IMR-90 (cell line): ENCODE data around the gene FERMT2. TPM values are rescaled to one million over a fixed set of nuclear protein-coding genes. Genes with fewer than 3 reads are reported as not detected.
A peak's percentile ranks its signal among the peaks of the same experiment; 100 is the strongest.

Source experiments
- ATAC-seq: fragments of 200-7000 bp; cut with Tn5 transposase; 2 replicates; pipeline ENCODE4 v1.9.1; 2020; ENCODE audit warnings: low read depth, mild to moderate bottlenecking, moderate library complexity
- BruUV-seq: library from RNA; stranded (reverse); fragments of 400-500 nt; replicated peaks from 2 replicates; lab custom pipeline; 2021; lab: Mats Ljungman, UMichigan
- CTCF ChIA-PET: fragments of 300-600 bp; formaldehyde crosslinking; extraction: SDS; loops from one replicate; lab custom pipeline; 2021; ENCODE audit warnings: antibody characterized with exemption; lab: Yijun Ruan, JAX
- POLR2A ChIA-PET: fragments of 300-600 bp; sonication (Branson Sonifier 250); formaldehyde crosslinking; loops from one replicate; lab custom pipeline; 2022; ENCODE audit warnings: antibody characterized with exemption; ENCODE audit not compliant: unreplicated experiment; lab: Charles Lee
- DNase-seq: peaks from one replicate; pipeline ENCODE4 v3.0.0; 2013
- H2AFZ ChIP-seq: replicated peaks from 2 replicates; pipeline ENCODE3; 2013; ENCODE audit warnings: low read length, mild to moderate bottlenecking; ENCODE audit not compliant: poor library complexity
- H2AK5ac ChIP-seq: 2 replicates; pipeline ENCODE4 v1.6.1; 2013; ENCODE audit warnings: low read depth, low read length, inconsistent platforms
- H2AK9ac ChIP-seq: replicated peaks from 2 replicates; pipeline ENCODE3; 2013; ENCODE audit warnings: mild to moderate bottlenecking, low read depth, low read length, moderate library complexity; ENCODE audit not compliant: poor library complexity
- H2BK120ac ChIP-seq: 2 replicates; pipeline ENCODE4 v1.6.1; 2013; ENCODE audit warnings: low read depth, low read length, inconsistent platforms
- H2BK15ac ChIP-seq: 3 replicates; pipeline ENCODE4 v1.6.1; 2013; ENCODE audit warnings: low read depth, low read length, inconsistent platforms
- H2BK20ac ChIP-seq: 2 replicates; pipeline ENCODE4 v1.6.1; 2013; ENCODE audit warnings: low read depth, mild to moderate bottlenecking, inconsistent platforms, low read length, moderate library complexity
- H2BK5ac ChIP-seq: 2 replicates; pipeline ENCODE4 v1.6.1; 2013; ENCODE audit warnings: mild to moderate bottlenecking, low read depth, low read length, inconsistent platforms; ENCODE audit not compliant: poor library complexity, severe bottlenecking
- H3K14ac ChIP-seq: replicated peaks from 2 replicates; pipeline ENCODE4 v1.6.1; 2013; ENCODE audit warnings: low read depth, low read length, inconsistent platforms
- H3K18ac ChIP-seq: 2 replicates; pipeline ENCODE4 v1.6.1; 2013; ENCODE audit warnings: low read depth, low read length, control low read depth
- H3K23ac ChIP-seq: 2 replicates; pipeline ENCODE4 v1.6.1; 2013; ENCODE audit warnings: low read depth, low read length, inconsistent platforms
- H3K27ac ChIP-seq: 2 replicates; pipeline ENCODE4 v1.5.1; 2013; ENCODE audit warnings: mild to moderate bottlenecking, control low read depth, low read length; ENCODE audit not compliant: insufficient read depth
- H3K27me3 ChIP-seq: 2 replicates; pipeline ENCODE4 v1.6.1; 2013; ENCODE audit warnings: low read length; ENCODE audit not compliant: control insufficient read depth, insufficient read depth
- H3K36me3 ChIP-seq: 2 replicates; pipeline ENCODE4 v1.6.1; 2013; ENCODE audit warnings: low read length, mixed read lengths; ENCODE audit not compliant: control insufficient read depth, insufficient read depth
- H3K4ac ChIP-seq: 2 replicates; pipeline ENCODE4 v1.6.1; 2013; ENCODE audit warnings: low read depth, low read length, inconsistent platforms
- H3K4me1 ChIP-seq: 2 replicates; pipeline ENCODE4 v1.6.1; 2013; ENCODE audit warnings: low read length, mixed read lengths; ENCODE audit not compliant: control insufficient read depth, insufficient read depth
- H3K4me2 ChIP-seq: 2 replicates; pipeline ENCODE4 v1.6.1; 2013; ENCODE audit warnings: low read depth, mild to moderate bottlenecking, control low read depth, low read length, moderate library complexity
- H3K4me3 ChIP-seq: 2 replicates; pipeline ENCODE4 v1.5.1; 2013; ENCODE audit warnings: low read depth, mild to moderate bottlenecking, control low read depth, low read length, moderate library complexity; ENCODE audit not compliant: insufficient read depth
- H3K56ac ChIP-seq: 2 replicates; pipeline ENCODE4 v1.6.1; 2013; ENCODE audit warnings: low read length, inconsistent platforms; ENCODE audit not compliant: insufficient read depth; ENCODE audit errors: extremely low read depth
- H3K79me1 ChIP-seq, 2 experiments: 2 replicates each; pipeline ENCODE4 v1.6.1; 2013; ENCODE audit warnings: low read length in 2 of 2, inconsistent platforms in 1 of 2, low read depth in 1 of 2
- H3K9ac ChIP-seq: 2 replicates; pipeline ENCODE4 v1.6.1; 2013; ENCODE audit warnings: low read depth, low read length, control low read depth
- H3K9me1 ChIP-seq: 2 replicates; pipeline ENCODE4 v1.6.1; 2013; ENCODE audit warnings: low read length, inconsistent platforms; ENCODE audit not compliant: insufficient read depth
- H3K9me3 ChIP-seq: 2 replicates; pipeline ENCODE4 v1.6.1; 2013; ENCODE audit warnings: low read length; ENCODE audit not compliant: control insufficient read depth, insufficient read depth
- H4K20me1 ChIP-seq: 2 replicates; pipeline ENCODE4 v1.6.1; 2013; ENCODE audit warnings: low read length, inconsistent platforms; ENCODE audit not compliant: insufficient read depth
- H4K5ac ChIP-seq: 2 replicates; pipeline ENCODE4 v1.6.1; 2013; ENCODE audit warnings: mild to moderate bottlenecking, low read depth, low read length, control low read depth
- H4K8ac ChIP-seq, 2 experiments: 2 replicates each; pipeline ENCODE4 v1.6.1; 2013; ENCODE audit warnings: low read depth in 2 of 2, low read length in 2 of 2, control low read depth in 1 of 2, inconsistent platforms in 1 of 2
- H4K91ac ChIP-seq: 2 replicates; pipeline ENCODE4 v1.6.1; 2013; ENCODE audit warnings: low read depth, low read length, inconsistent platforms; ENCODE audit not compliant: insufficient read depth
- CEBPB ChIP-seq: IDR thresholded peaks from 2 replicates; pipeline ENCODE4 v1.6.1; 2012; ENCODE audit warnings: low read depth, low read length, improper control_type of control experiment
- CTCF ChIP-seq: conservative IDR thresholded peaks from 2 replicates; pipeline ENCODE4 v1.5.1; 2012; ENCODE audit warnings: mild to moderate bottlenecking, low read depth, low read length, improper control_type of control experiment
- ELK1 ChIP-seq: fragments of 150-350 bp; IDR thresholded peaks from 2 replicates; pipeline ENCODE4 v1.6.1; 2016; ENCODE audit warnings: low read depth, mild to moderate bottlenecking, low read length, moderate library complexity, borderline replicate concordance
- MAFK ChIP-seq: IDR thresholded peaks from 2 replicates; pipeline ENCODE4 v1.6.1; 2012; ENCODE audit warnings: low read depth, low read length, improper control_type of control experiment
- MAZ ChIP-seq: IDR thresholded peaks from 2 replicates; pipeline ENCODE4 v1.6.1; 2012; ENCODE audit warnings: low read depth, mild to moderate bottlenecking, low read length, improper control_type of control experiment, moderate library complexity, borderline replicate concordance
- POLR2A ChIP-seq: IDR thresholded peaks from 2 replicates; pipeline ENCODE4 v1.6.1; 2012; ENCODE audit warnings: mild to moderate bottlenecking, low read depth, low read length
- RAD21 ChIP-seq: IDR thresholded peaks from 2 replicates; pipeline ENCODE4 v1.6.1; 2012; ENCODE audit warnings: low read length, improper control_type of control experiment
- RCOR1 ChIP-seq: IDR thresholded peaks from 2 replicates; pipeline ENCODE4 v1.6.1; 2012; ENCODE audit warnings: mild to moderate bottlenecking, low read length, improper control_type of control experiment; ENCODE audit not compliant: insufficient replicate concordance
- RFX5 ChIP-seq: IDR thresholded peaks from 2 replicates; pipeline ENCODE4 v1.8.0; 2012; ENCODE audit warnings: low read depth, mild to moderate bottlenecking, low read length, moderate library complexity
- WGBS, 2 experiments: methylation state at CpG; one replicate each; pipeline versions ENCODE4 v1.1.5 to v1.1.7; 2013; ENCODE audit warnings: missing lambda C conversion rate in 2 of 2; ENCODE audit not compliant: insufficient read length in 1 of 2; ENCODE audit errors: extremely low coverage in 2 of 2; 5-methylcytosine and 5-hydroxymethylcytosine counted together
- dilution Hi-C: fragments of 300-500 bp; cut with HindIII; formaldehyde crosslinking; loops from one replicate; pipeline ENCODE4 v1.14.3; 2018; ENCODE audit warnings: low sequenced_read_pairs; ENCODE audit not compliant: unreplicated experiment
- in situ Hi-C: fragments of 300-500 bp; cut with MboI; formaldehyde crosslinking; loops from 3 replicates; pipeline ENCODE4 v1.14.3; 2019; ENCODE audit warnings: low sequenced_read_pairs, inconsistent platforms, mixed read lengths
- intact Hi-C: fragments of 100-400 bp; cut with micrococcal nuclease; formaldehyde crosslinking; loops from 2 replicates; pipeline ENCODE4 v1.10.0; 2022
- polyA plus RNA-seq, 3 experiments: library from polyadenylated mRNA; depleted of rRNA; stranded (reverse); fragments of >200 nt; gene quantifications; 2 replicates each; pipeline ENCODE4 v1.2.3, GENCODE V29; 2012; ENCODE audit warnings: low replicate concordance in 1 of 3
- total RNA-seq: library from RNA; depleted of rRNA; stranded (reverse); fragments of >200 nt; gene quantifications from 2 replicates; pipeline ENCODE4 v1.2.3, GENCODE V29; 2012

Gene FERMT2
- total and polyA plus RNA-seq, 2 of the 4 experiments (the other 2 are of a cell fraction) = 131 to 217 TPM

GRCh38 chr14:52845081-52845480 is 105.8 kb downstream of the FERMT2 start:
- WGBS, 2 experiments = no CpG with 5 or more reads among the region's 5 CpGs
- no peaks in the 10 kb centered on the region for H3K36me3 ChIP-seq
- POLR2A ChIA-PET = no interaction called here
- no peak overlapping the region for H4K5ac ChIP-seq
- H2BK5ac ChIP-seq = no peak overlapping the region
- H3K27me3 ChIP-seq = no peaks in the 10 kb centered on the region
- peak overlapping the region; percentile 59 for H3K23ac ChIP-seq
- H2BK120ac ChIP-seq = peak overlapping the region; percentile 57; the same call in 1 of the 2 replicates
- no peak overlapping the region for H2BK20ac ChIP-seq
- ATAC-seq (no peak), DNase-seq (no peak)
- H4K91ac ChIP-seq = no peak overlapping the region
- no peak overlapping the region for H3K27ac ChIP-seq
- H3K14ac ChIP-seq = no peak overlapping the region
- no peak overlapping the region for H2AK5ac ChIP-seq
- intact Hi-C loops = no loop called here
- H4K20me1 ChIP-seq = no peaks in the 10 kb centered on the region
- no peak overlapping the region for H3K4ac ChIP-seq
- dilution Hi-C loops = no loop called here
- in situ Hi-C loops = no loop called here
- H3K9ac ChIP-seq = no peak overlapping the region
- no peak overlapping the region for H2BK15ac ChIP-seq
- H3K79me1 ChIP-seq = peaks cover 0 to 4% of the 10 kb centered on the region in 2 experiments; a peak in 1 of 4 replicates
- no peak overlapping the region for H3K4me2 ChIP-seq
- no peak overlapping the region for H2AK9ac ChIP-seq
- peaks cover 10% of the 10 kb centered on the region for H3K9me1 ChIP-seq
- H3K18ac ChIP-seq = no peak overlapping the region
- no peaks in the 10 kb centered on the region for H3K9me3 ChIP-seq
- no peak overlapping the region for H3K4me3 ChIP-seq
- H3K56ac ChIP-seq = no peak overlapping the region
- H4K8ac ChIP-seq = 0 out of 4 replicates have a peak overlapping the region, but pooled peaks of 1 of the 2 experiments have one; percentile 60
- BruUV-seq = no TSS peak
- CTCF ChIA-PET = no interaction called here
- peak overlapping the region; percentile 28 for H2AFZ ChIP-seq
- TF ChIP-seq RFX5 (no peak), POLR2A (no peak), CEBPB (no peak), ELK1 (no peak), RCOR1 (no peak), CTCF (no peak), MAZ (no peak), RAD21 (no peak), MAFK (no peak)
- peaks cover 2% of the 10 kb centered on the region; the same call in 1 of the 2 replicates for H3K4me1 ChIP-seq
